Measurements from ENCODE around the gene HTR6.

Gene HTR6

DNA sequence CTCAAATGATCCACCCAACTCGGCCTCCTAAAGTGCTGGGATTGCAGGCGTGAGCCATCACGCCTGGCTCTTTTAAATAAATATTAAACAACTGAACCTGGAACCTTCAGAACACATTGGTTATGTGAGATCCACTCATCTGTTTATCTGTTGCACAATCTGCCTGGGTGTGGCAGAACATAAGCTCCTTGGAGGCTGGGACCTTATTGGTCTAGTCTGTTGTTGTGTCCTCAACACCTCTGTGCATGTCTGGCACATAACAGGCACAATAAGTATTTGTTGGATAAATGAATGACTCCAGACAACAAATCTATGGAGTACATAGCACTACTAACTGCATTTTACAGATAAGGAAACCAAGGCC lies 24.7 kb upstream of the HTR6 start:
- no peak for DNase-seq

DNA sequence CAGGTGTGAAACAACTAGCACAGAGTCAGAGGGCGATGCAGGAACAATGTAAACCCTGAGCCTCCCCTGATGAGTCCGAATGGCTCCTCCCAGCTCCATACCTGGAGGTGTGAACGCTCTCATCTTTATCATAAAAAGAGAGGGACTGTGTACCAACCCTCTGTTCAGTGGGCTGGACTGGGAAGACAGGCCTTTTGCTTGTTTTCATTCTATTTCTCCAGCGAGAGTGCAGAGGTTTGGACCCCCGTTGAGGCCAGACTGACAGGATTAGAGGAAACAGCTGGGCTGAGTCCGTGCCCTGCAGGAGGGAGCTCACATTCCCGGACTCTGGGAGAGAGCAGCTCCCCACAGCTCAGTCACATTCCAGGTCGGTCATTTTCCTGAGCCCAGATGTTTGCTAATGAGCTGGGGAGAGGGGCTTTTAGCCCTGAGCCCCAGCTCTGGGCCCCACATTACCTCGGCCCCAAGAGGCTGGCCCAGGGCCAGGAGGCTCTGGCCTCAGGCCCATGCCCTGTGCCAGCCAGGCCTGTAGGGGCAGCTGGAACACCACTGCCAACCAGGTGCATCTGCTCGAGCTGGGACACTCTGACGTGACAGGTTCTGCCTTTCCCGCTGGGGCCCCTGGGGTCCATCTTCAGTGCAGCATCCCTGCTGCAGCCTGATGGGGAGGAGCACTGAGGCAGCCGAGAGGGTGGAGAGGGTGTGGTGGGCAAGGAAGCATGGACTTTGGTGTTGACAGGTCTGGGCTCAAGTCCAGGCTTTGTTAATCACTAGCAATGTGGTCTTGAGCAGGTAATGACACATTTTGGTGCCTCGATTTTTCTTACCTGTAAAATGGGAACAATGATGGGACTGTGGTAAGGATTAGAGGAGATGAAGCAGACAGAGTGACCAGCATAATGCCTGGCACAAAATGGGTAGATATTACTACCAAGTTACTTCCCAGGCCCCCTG lies 24.0 kb upstream of the HTR6 start:
- DNase-seq, result no peak

DNA sequence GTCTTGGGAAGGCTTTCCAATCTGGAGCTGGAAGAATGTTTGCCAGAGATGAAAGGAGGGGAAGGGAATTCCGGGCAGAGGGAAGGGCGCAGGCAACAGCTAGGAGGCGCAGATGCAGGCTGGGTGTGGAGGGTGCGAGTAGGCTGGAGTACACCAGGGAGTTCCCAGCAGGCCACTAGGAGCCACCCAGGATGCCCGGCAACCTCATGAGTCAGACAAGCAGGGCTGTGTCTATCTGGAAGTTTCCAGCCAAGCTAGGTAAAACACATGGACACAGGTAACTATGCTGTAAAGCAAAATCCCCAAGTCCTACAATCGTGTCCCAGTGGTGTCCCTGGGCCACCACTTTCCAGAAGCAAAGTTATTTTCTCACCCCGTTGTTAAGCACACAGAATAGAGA lies 21.6 kb upstream of the HTR6 start:
- no peak for DNase-seq

DNA sequence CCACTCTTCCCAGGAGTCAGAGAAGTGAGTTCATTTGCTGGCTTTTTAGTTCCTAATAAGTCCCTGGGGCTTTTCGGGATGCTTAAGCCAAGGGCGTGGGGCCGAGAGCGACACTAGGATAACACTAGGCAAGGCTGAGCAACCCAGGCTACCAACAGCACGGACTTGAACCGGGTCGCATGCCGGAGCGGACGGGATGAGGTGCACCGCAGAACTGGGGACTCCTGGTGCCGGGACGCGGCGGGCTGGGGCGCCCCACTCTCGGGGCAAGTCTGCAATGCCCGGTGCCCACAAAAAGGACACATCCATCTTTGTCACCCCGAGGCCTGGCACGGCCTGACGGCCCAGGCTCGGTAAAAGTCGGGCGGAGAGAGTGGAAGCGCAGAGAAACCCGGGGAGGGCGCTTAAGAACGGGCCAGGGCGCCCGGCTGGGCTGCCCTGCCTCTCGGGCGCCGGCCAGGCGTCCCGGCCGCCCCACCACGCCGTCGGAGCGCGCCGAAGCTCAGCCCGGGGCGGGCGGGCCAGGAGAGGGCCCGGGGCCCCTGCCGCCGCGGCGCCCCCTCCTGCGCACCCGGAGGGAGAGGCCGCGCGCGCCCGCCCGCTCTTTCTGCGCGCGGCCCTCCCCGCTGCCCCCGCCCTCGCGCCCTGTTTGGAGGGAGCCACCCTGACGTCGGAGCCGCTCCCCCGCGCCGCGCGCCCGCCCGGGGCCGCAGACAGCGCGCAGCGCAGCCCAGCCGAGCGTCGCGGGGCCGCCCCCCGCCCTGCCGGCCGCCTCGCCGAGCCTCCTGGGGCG lies 20.9 kb upstream of the HTR6 start, which contains the start of gene NBL1:
Gene NBL1, plus strand, starts transcription at position 710 of the 793 bp plus-strand sequence. CDS start 10,720 bp downstream, outside the sequence.
- DNase-seq, result peak; percentile 75

DNA sequence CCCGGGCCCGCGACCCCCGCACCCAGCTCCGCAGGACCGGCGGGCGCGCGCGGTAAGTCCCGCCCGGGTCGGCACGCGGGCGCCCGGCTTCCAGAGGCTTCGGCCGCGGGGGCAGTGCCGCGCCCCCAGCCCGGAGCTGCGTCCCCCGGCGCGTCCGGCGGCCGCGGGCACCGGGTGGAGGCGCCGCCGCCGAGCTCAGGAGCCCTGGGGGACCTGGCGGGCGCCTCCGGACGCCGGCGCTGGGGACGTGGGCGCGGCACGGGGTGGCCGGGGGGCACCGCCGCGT lies 20.3 kb upstream of the HTR6 start:
- DNase-seq, result no peak

DNA sequence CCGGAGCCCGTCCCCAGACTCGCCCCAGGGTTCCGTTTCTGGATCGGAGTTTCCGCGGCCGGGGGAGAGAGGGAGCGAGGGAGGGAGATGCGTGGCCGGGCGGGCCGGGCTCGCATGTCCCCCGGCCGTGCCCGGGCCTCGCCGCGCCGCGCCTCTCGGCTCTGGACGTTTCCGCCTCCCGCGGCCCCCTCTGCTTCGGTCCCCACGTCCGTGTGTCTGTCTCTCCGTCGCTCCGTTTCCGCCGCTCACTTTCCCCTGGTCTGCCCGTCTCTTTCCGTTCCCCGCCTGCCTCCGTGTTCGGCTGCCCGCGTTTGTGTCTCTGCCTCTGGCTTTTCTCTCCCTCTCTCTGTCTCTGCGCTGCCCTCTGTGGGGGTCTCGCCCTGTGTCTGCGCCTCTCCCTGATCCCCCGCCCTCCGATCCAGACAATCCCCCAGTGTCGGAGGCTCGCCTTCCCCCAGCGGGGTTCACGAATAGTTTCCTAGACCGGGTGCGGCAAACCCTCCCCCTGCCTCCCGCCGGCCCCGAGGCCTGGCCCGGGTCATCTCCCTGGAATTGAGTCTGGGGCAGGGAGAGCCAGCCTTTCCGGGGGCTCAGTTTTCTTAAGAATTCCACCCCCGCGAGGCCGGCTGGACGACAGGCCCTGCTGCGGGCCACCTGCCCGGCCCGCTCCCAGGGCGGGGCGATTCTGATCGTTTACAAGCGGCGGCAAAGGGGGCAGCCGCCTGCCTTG lies 19.8 kb upstream of the HTR6 start:
- DNase-seq, result peak; percentile 47

DNA sequence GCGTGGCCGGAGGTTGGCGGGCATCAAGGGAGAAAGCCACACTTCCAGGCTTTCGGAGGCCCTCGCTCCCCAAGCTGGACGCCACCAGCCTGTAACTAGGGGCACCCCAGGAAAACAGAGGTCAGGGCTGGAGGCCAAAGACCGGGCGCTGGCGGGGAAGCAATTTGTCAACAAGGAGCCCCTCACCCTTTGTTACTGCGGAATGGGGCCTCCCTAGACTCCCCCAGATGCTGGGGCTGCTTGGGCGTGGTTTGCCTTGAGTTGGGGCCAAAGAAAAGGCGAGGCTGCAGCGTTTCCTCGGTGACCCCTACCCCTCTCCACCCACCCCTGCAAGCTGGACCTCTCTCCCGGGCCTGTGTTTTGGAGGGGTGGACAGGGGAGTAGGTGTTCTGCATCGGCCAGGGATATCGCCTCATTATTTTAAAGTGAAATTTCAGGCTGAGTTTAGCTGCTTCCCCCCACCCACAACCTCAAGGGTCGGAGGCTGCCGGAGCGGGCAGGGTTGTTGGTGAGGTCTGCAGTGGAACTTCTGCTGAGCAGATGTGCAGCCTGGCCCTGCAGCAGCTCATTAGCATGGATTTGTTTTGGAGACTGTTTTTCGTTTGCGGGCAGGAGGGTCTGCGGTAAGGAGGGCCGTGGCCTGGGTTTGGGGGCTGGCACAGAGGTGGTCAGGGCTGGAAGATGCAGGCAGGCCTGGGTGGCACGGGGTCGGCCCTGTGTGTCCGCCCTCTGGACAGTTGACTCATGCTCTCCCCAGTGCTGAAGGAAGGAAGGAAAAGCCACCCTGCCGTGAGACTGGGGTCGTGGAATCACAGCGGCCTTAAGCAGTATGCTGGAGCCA lies 19.0 kb upstream of the HTR6 start:
- no peak for DNase-seq

DNA sequence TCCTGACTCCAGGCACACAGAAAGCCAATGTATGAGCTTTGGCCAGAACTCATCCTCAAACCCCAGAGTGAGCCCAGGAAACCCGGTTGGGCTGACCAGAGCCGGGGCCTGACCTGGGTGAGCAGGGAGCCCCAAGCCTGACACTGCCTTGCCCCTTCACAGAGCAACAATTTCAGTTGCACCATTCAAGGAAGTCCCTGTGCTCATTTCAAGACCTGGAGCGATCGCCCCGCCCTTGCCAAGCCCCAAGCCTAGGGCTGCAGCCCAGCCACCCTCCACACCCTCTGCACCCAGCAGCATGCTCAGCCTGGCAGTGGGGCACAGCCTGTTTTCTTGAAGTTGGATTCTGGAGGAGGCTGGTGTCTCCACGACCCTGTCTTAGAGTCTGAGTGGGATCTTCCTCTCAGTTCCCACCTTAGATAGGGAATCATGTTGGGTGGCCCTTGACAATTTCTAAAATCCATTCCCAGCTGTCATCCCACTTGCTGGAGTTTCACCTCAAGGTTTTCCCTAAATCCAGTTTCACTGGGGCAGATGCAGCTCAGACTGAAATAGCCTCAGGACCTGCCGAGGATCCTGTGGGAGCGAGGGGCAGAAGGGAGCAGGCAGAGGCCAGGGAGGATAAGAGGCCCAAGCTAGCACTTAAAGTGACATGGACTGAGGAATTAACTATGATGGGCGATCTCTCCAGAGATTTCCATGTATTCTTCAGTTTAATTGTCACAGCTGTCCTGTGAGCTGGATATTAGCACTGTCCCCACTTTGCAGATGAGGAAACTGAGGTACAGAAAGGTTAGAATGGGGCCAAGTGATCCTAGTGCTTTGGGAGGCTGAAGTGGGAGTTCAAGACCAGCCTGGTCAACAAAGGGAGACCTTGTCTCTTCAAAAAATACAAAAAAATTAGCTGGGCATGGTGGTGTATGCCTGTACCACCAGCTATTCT lies 18.0 kb upstream of the HTR6 start:
- peak; percentile 20 for DNase-seq

DNA sequence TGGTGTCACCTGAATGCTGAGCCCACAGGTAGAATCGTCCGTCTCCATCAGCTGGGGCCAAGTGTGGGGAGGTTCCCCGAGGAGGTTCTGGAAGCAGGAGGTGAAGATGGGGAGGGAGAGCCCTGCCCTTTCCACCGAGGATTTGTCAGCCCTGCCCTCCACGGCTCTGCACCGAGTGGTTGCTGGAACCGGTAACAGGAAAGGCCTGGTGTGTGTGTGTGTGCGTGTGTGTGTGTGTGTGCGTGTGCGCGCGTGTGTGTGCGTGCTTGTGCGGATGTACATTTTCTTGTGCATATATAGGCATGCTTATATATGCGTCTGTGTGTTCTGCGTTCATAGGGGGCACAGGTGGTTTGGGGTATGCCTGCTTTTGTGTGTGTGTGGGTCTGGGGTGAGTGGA lies 17.0 kb upstream of the HTR6 start:
- no peak for DNase-seq

DNA sequence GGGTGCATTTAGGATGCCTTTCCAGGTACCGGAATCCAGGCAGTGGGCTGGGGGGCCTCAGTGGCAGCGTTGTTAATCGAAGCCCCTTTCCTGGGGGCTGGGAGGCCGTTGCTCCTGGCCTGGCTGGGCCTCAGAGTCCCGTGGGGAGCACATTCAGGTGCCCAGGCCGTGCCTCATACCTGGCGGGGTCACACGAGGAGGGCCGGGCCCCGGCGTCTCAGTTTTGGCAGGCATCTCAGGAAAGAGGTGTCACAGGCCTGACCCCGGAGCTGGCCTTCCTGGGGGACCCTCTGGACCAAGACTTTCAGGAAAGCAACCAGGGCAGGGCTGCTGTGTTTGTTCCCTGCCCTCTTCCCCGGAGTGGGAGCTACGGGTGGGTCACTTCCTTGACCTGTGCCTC lies 16.4 kb upstream of the HTR6 start:
- no peak for DNase-seq

DNA sequence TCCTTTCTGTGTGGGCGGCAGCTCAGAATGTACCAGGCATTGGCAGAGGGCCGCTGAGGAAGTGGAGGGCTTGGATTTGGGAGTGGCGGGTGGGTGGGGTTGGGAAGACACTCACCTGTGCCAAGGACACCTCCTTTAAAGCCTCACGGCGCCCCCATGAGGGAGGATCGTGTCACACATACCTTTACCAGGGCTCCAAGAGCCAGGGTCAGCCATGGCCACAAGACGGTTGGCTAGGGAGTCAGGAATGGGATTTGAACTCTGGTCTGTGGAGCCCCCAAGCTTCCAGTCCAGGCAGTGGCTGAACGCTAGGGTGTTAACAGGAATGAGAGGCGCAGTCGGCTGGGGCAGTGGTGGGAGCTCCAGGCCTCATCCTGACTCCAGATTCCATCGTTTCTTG lies 16.0 kb upstream of the HTR6 start:
- DNase-seq, result no peak

DNA sequence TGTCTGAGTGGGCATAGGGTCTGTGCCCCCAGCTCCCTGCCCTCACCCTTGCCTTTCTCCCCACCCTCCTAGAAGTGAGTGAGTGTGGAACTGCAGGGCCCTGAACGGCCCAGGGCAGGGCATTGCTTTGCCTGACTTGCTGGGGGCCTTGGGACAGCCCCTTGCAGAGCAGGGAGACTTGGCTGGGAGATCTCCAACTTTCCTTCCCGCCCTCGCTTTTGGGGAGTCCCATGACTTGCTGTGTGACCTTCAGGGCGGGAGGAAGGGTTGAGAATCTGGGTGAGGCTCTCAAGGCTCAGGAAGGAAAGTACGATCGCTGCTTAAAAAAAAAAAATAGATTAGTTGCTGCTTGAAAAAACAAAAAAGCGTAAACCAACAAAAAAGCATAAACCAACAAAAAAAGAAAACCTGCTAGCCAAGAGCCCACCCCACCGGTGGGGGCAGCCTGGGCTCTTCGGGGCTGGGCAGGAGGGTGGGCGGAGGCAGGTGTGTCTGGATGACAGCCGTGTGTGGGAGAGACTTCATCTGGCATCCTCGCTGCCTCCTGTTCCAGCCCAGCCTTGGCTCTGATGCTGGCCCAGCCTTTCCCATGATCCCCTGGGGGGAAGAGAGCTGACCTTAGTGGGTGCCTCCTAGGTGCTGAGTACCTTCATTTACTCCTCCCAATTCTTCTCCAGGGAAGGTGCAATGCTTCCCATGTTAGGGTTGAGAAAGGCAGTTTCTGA lies 14.1 kb upstream of the HTR6 start:
- no peak for DNase-seq

DNA sequence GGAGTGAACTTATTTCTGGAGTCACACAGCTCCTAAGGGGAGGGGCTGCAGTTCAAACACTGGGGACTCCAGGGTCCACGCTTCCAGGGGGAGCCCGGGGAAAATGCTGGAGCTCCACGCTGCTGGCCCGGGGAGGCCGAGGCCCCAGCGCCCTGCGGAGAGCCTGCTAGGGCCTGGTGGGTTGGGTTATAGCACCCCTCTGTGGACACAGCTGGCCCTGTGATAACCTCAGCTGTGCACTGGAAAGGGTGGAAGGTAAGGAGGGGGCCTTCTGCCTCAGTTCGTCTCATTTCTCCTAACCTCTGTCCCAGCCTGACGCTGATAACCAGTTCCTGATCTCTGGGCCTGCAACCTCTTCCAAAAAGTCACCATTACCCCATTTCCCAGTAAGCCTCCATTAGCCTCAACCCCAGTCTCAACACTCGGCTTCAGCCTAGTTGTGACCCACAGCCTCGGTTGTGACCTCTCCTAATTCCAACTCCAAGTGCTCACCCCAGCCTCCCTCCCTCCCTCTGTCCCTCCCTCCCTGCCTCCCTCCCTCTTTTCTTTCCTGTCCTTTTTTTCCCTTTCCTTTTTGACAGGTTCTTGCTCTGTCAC lies 13.4 kb upstream of the HTR6 start:
- DNase-seq, result no peak

DNA sequence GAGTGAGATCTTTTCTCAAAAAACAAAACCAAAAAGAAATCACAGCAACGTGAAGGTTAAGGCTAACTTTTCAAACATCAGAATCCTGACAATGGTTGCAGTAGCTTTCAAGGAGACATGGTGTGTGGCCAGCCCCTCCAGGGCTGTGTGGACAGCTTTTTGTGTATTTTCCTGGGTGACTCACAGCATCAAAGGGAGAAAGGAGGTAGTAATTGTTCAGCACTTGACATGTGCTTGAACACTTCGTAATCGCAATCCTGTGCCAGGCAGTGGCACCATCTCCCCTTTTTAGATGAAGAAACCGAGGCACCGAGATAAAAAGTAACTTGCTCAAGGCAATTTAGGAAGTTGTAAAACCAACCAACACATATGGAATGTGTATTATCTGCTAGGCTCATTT lies 10.3 kb upstream of the HTR6 start:
- no peak for DNase-seq

DNA sequence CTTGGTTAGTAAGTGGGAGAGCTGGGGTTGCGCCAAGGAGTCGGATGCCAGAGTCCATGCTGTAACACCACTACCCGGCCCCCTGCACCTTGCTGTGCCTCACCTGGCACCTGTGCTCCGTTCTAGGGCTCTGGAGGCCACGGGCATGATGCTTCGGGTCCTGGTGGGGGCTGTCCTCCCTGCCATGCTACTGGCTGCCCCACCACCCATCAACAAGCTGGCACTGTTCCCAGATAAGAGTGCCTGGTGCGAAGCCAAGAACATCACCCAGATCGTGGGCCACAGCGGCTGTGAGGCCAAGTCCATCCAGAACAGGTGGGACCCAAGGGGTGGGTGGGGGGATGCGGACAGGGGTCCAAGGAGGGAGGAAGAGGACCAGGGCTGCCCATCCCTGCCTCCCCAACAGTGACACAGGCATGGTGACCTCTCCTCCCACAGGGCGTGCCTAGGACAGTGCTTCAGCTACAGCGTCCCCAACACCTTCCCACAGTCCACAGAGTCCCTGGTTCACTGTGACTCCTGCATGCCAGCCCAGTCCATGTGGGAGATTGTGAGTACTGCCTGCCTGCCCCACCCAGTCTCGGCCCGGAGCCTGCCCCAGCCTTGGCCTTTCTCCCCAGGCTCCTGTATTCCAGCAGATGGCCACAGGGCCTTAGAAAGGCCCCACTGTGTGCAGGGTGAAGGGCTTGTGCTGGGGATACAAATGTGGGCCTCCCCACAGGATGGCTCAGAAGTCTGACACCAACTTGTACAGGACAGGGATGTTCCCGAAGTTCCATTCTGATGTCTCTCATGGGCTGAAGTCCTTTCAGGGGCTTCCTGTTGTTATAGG lies 9.6 kb upstream of the HTR6 start:
- DNase-seq, result no peak

DNA sequence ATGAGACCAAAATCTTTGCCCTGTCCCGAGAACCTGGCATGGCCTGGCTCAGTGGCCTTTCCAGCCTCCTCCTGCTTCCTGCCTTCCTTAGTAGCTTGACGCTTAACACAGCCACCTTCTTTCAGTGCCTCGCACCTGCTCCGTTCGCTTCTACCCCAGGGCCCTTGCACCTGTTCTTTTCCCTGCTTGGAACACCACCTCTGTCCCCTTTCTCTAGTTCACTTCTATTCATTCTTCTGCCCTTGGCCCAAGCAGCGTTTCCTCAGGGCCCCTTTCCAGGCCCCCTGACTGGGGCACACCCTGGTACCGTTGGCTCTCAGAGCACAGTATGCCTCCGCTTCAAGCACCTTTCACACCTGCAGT lies 9.0 kb upstream of the HTR6 start:
- no peak for DNase-seq

DNA sequence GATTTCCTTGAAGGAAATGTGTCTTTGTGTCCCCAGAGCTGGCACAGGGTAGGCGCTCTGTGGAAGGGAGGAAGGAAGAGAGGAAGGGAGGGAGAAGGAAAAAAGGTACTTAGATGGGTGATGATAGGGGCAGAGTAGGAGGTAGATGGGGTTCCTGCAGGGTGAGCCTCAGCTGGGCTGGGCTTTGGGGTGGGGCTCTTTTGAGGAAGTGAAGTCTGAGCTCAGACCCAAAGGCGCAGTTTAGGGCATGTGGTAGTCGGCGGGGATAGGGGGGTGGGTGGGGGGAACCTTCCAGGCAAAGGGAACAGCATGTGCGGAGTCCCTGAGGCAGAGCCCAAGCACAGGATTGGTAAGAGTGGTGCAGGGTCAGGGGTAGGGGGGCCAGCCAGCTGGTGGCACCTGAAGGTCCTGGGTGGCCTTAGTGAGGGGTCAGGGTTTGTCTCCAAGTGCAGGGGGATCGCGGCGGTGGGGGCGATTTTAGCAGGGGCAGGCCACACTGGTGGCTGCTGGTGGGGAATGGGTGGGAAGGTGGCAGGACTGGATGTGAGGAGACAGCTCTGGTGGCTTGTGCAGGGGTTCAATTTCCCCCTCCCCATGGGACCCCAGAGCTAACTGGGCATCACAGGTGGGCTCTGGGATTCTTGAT lies 8.4 kb upstream of the HTR6 start:
- no peak for DNase-seq

DNA sequence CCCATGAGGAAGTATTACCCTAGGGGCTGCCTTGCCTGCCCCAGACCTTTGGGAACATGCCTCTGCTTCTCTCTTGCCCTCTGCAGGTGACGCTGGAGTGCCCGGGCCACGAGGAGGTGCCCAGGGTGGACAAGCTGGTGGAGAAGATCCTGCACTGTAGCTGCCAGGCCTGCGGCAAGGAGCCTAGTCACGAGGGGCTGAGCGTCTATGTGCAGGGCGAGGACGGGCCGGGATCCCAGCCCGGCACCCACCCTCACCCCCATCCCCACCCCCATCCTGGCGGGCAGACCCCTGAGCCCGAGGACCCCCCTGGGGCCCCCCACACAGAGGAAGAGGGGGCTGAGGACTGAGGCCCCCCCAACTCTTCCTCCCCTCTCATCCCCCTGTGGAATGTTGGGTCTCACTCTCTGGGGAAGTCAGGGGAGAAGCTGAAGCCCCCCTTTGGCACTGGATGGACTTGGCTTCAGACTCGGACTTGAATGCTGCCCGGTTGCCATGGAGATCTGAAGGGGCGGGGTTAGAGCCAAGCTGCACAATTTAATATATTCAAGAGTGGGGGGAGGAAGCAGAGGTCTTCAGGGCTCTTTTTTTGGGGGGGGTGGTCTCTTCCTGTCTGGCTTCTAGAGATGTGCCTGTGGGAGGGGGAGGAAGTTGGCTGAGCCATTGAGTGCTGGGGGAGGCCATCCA lies 7.8 kb upstream of the HTR6 start:
- DNase-seq, result no peak

All from stimulated activated naive CD4-positive, alpha-beta T cell treated with Interleukin-2 at 50 U/mL for 16 hours (primary cell).